HG03103 (cell line): ENCODE results near the gene ALG2.

Source experiments
- ATAC-seq: cut with Tn5 transposase; IDR thresholded peaks from one replicate; pipeline ENCODE4 v1.9.1; 2021; ENCODE audit warnings: low read depth; ENCODE audit not compliant: unreplicated experiment

The ALG2 gene

GRCh38 chr9:99173570-99174504 lies 47.9 kb downstream of the ALG2 start:
- ATAC-seq = no peak

- no peak for ATAC-seq
Measured at GRCh38 chr9:99172124-99173091, 49.3 kb downstream of the ALG2 start.

GRCh38 chr9:99171225-99172123 lies 50.3 kb downstream of the ALG2 start:
- ATAC-seq = no peak

GRCh38 chr9:99169982-99170761 lies 51.6 kb downstream of the ALG2 start:
- no peak for ATAC-seq

- ATAC-seq = no peak
Measured at GRCh38 chr9:99169086-99169485, 52.7 kb downstream of the ALG2 start.

GRCh38 chr9:99167694-99168093 lies 54.0 kb downstream of the ALG2 start:
- peak; percentile 49 for ATAC-seq

- no peak for ATAC-seq
Measured at GRCh38 chr9:99167119-99167518, 54.6 kb downstream of the ALG2 start.
